Activated naive CD4-positive, alpha-beta T cell treated with anti-CD3 and anti-CD28 coated beads, Interleukin-2, amount 10 ng/mL, durations not matched to agents 7 days and 5 days (primary cell): ENCODE results near the gene ZNF500.
"Not testable (repeated sequence)": the region's sequence is repeated elsewhere in the genome, so short reads cannot be mapped to it uniquely, and the experiment has no call there.

Experiments
- CTCF ChIA-PET: fragments of 350-600 bp; sonication (Branson Sonifier 250); formaldehyde crosslinking; loops from one replicate; lab custom pipeline; 2021; ENCODE audit warnings: antibody characterized with exemption; lab: Charles Lee
- DNase-seq: peaks from one replicate; pipeline ENCODE4 v3.0.0-alpha.2; 2020
- H3K27ac Mint-ChIP-seq: one replicate; pipeline ENCODE4 v1.8.0; 2021; ENCODE audit warnings: mild to moderate bottlenecking, moderate library complexity, mixed read lengths
- H3K27me3 Mint-ChIP-seq: one replicate; pipeline ENCODE4 v1.8.0; 2021; ENCODE audit warnings: mild to moderate bottlenecking, mixed read lengths
- H3K36me3 Mint-ChIP-seq: one replicate; pipeline ENCODE4 v1.8.0; 2021; ENCODE audit warnings: mixed read lengths
- H3K4me1 Mint-ChIP-seq: one replicate; pipeline ENCODE4 v1.8.0; 2021; ENCODE audit warnings: mixed read lengths
- H3K4me3 Mint-ChIP-seq: one replicate; pipeline ENCODE4 v1.8.0; 2021; ENCODE audit warnings: mild to moderate bottlenecking, moderate library complexity, mixed read lengths
- H3K9me3 Mint-ChIP-seq: one replicate; pipeline ENCODE4 v1.8.0; 2021; ENCODE audit warnings: mixed read lengths

Gene ZNF500

GRCh38 chr16:4788489-4788889 is 21.5 kb upstream of the ZNF500 start:
- no peak for DNase-seq
- Mint-ChIP-seq H3K9me3 (no peaks in the 10 kb centered on the region), H3K27me3 (peaks cover 12% of the 10 kb centered on the region), H3K36me3 (no peaks in the 10 kb centered on the region), H3K4me3 (no peak overlapping the region), H3K4me1 (peaks cover 7% of the 10 kb centered on the region), H3K27ac (no peak overlapping the region)
- CTCF ChIA-PET: interaction anchor here (0.6 to 0.7 kb wide), 2 partner anchors 87 to 280 kb away, joined by 3 read pairs; no protein-coding TSS in a partner anchor

GRCh38 chr16:4787627-4788482 is 20.9 kb upstream of the ZNF500 start, which contains the start of gene SEPTIN12:
SEPTIN12 (minus strand) TSS chr16:4788345; CDS start chr16:4787645, 700 bp downstream.
- CTCF ChIA-PET: interaction anchor here (0.6 kb wide), 1 partner anchor 86 kb away, joined by 3 read pairs; no protein-coding TSS in a partner anchor

GRCh38 chr16:4787068-4787467 is 20.1 kb upstream of the ZNF500 start:
- Mint-ChIP-seq H3K27me3 (peaks cover 12% of the 10 kb centered on the region), H3K4me3 (no peak overlapping the region), H3K27ac (no peak overlapping the region), H3K9me3 (no peaks in the 10 kb centered on the region), H3K4me1 (peaks cover 7% of the 10 kb centered on the region), H3K36me3 (no peaks in the 10 kb centered on the region)
- DNase-seq: no peak
- CTCF ChIA-PET: no interaction called here

More at GRCh38 chr16:4787627-4788482, 20.9 kb upstream of the ZNF500 start, which contains the start of gene SEPTIN12:
- H3K36me3 Mint-ChIP-seq: no peaks in the 10 kb centered on the region
- H3K9me3 Mint-ChIP-seq: no peaks in the 10 kb centered on the region
- H3K4me1 Mint-ChIP-seq: peaks cover 7% of the 10 kb centered on the region
- peaks cover 12% of the 10 kb centered on the region for H3K27me3 Mint-ChIP-seq
- no peak within 1 kb of the TSS for H3K27ac Mint-ChIP-seq
- H3K4me3 Mint-ChIP-seq: no peak within 1 kb of the TSS
- no peak for DNase-seq

GRCh38 chr16:4785758-4786433 is 18.9 kb upstream of the ZNF500 start:
- CTCF ChIA-PET: no interaction called here
- DNase-seq: no peak
- Mint-ChIP-seq H3K27ac (peak overlapping the region; percentile 45), H3K36me3 (no peaks in the 10 kb centered on the region), H3K27me3 (peaks cover 11% of the 10 kb centered on the region), H3K4me1 (peaks cover 3% of the 10 kb centered on the region), H3K4me3 (no peak overlapping the region), H3K9me3 (no peaks in the 10 kb centered on the region)

- H3K9me3 Mint-ChIP-seq, H3K27ac Mint-ChIP-seq, CTCF ChIA-PET, DNase-seq, H3K4me1 Mint-ChIP-seq, H3K4me3 Mint-ChIP-seq, H3K27me3 Mint-ChIP-seq, H3K36me3 Mint-ChIP-seq: not testable (repeated sequence)
Observed at GRCh38 chr16:4784444-4784987, 17.6 kb upstream of the ZNF500 start.

- H3K9me3 Mint-ChIP-seq: no peaks in the 10 kb centered on the region
- no peaks in the 10 kb centered on the region for H3K36me3 Mint-ChIP-seq
- DNase-seq: no peak
- peaks cover 4% of the 10 kb centered on the region for H3K27me3 Mint-ChIP-seq
- no peak overlapping the region for H3K27ac Mint-ChIP-seq
- CTCF ChIA-PET: no interaction called here
- no peaks in the 10 kb centered on the region for H3K4me1 Mint-ChIP-seq
- H3K4me3 Mint-ChIP-seq: no peak overlapping the region
Observed at GRCh38 chr16:4783951-4784336, 17.0 kb upstream of the ZNF500 start.

- H3K4me1 Mint-ChIP-seq: no peaks in the 10 kb centered on the region
- H3K4me3 Mint-ChIP-seq: no peak overlapping the region
- no peak overlapping the region for H3K27ac Mint-ChIP-seq
- H3K27me3 Mint-ChIP-seq: peaks cover 4% of the 10 kb centered on the region
- DNase-seq: no peak
- H3K36me3 Mint-ChIP-seq: no peaks in the 10 kb centered on the region
- CTCF ChIA-PET: no interaction called here
- no peaks in the 10 kb centered on the region for H3K9me3 Mint-ChIP-seq
Observed at GRCh38 chr16:4783251-4783950, 16.4 kb upstream of the ZNF500 start.

- no peak for DNase-seq
- peaks cover 4% of the 10 kb centered on the region for H3K27me3 Mint-ChIP-seq
- H3K36me3 Mint-ChIP-seq: no peaks in the 10 kb centered on the region
- CTCF ChIA-PET: no interaction called here
- no peak overlapping the region for H3K27ac Mint-ChIP-seq
- H3K4me3 Mint-ChIP-seq: no peak overlapping the region
- H3K9me3 Mint-ChIP-seq: no peaks in the 10 kb centered on the region
- H3K4me1 Mint-ChIP-seq: no peaks in the 10 kb centered on the region
Observed at GRCh38 chr16:4780235-4780634, 13.3 kb upstream of the ZNF500 start.

GRCh38 chr16:4778050-4778392 is 11.1 kb upstream of the ZNF500 start:
- H3K4me3 Mint-ChIP-seq: no peak overlapping the region
- no peak for DNase-seq
- H3K27ac Mint-ChIP-seq: no peak overlapping the region
- H3K27me3 Mint-ChIP-seq: no peaks in the 10 kb centered on the region
- no peaks in the 10 kb centered on the region for H3K36me3 Mint-ChIP-seq
- H3K4me1 Mint-ChIP-seq: no peaks in the 10 kb centered on the region
- no peaks in the 10 kb centered on the region for H3K9me3 Mint-ChIP-seq
- CTCF ChIA-PET: no interaction called here

- H3K27me3 Mint-ChIP-seq: no peaks in the 10 kb centered on the region
- H3K27ac Mint-ChIP-seq: no peak overlapping the region
- no peak for DNase-seq
- H3K9me3 Mint-ChIP-seq: no peaks in the 10 kb centered on the region
- no peaks in the 10 kb centered on the region for H3K4me1 Mint-ChIP-seq
- no peaks in the 10 kb centered on the region for H3K36me3 Mint-ChIP-seq
- no peak overlapping the region for H3K4me3 Mint-ChIP-seq
- CTCF ChIA-PET: no interaction called here
Observed at GRCh38 chr16:4777339-4778049, 10.5 kb upstream of the ZNF500 start.

GRCh38 chr16:4776141-4776705 is 9.3 kb upstream of the ZNF500 start:
- Mint-ChIP-seq H3K27ac (peak overlapping the region; percentile 42), H3K36me3 (no peaks in the 10 kb centered on the region), H3K9me3 (no peaks in the 10 kb centered on the region), H3K27me3 (no peaks in the 10 kb centered on the region), H3K4me1 (no peaks in the 10 kb centered on the region), H3K4me3 (no peak overlapping the region)
- CTCF ChIA-PET: no interaction called here
- no peak for DNase-seq

- no peaks in the 10 kb centered on the region for H3K4me1 Mint-ChIP-seq
- DNase-seq: no peak
- no peaks in the 10 kb centered on the region for H3K36me3 Mint-ChIP-seq
- CTCF ChIA-PET: no interaction called here
- no peaks in the 10 kb centered on the region for H3K27me3 Mint-ChIP-seq
- H3K4me3 Mint-ChIP-seq: no peak overlapping the region
- H3K27ac Mint-ChIP-seq: no peak overlapping the region
- no peaks in the 10 kb centered on the region for H3K9me3 Mint-ChIP-seq
Observed at GRCh38 chr16:4775005-4775404, 8.0 kb upstream of the ZNF500 start.

- DNase-seq: no peak
Observed at GRCh38 chr16:4772351-4772750, 5.4 kb upstream of the ZNF500 start.

More at GRCh38 chr16:4772351-4772750, 5.4 kb upstream of the ZNF500 start:
- H3K27me3 Mint-ChIP-seq: peaks cover 4% of the 10 kb centered on the region
- H3K9me3 Mint-ChIP-seq: no peaks in the 10 kb centered on the region
- no peak overlapping the region for H3K4me3 Mint-ChIP-seq
- CTCF ChIA-PET: interaction anchor here (1.4 kb wide), 1 partner anchor 148 kb away, joined by 3 read pairs; the partner anchor contains the start of gene MGRN1
- H3K27ac Mint-ChIP-seq: no peak overlapping the region
- H3K4me1 Mint-ChIP-seq: peaks cover 20% of the 10 kb centered on the region
- H3K36me3 Mint-ChIP-seq: peaks cover 1% of the 10 kb centered on the region
